ENCODE measurements around the gene PLD1.
"Not testable (repeated sequence)": the region's sequence is repeated elsewhere in the genome, so short reads cannot be mapped to it uniquely, and the experiment has no call there.

PLD1 gene, protein sequence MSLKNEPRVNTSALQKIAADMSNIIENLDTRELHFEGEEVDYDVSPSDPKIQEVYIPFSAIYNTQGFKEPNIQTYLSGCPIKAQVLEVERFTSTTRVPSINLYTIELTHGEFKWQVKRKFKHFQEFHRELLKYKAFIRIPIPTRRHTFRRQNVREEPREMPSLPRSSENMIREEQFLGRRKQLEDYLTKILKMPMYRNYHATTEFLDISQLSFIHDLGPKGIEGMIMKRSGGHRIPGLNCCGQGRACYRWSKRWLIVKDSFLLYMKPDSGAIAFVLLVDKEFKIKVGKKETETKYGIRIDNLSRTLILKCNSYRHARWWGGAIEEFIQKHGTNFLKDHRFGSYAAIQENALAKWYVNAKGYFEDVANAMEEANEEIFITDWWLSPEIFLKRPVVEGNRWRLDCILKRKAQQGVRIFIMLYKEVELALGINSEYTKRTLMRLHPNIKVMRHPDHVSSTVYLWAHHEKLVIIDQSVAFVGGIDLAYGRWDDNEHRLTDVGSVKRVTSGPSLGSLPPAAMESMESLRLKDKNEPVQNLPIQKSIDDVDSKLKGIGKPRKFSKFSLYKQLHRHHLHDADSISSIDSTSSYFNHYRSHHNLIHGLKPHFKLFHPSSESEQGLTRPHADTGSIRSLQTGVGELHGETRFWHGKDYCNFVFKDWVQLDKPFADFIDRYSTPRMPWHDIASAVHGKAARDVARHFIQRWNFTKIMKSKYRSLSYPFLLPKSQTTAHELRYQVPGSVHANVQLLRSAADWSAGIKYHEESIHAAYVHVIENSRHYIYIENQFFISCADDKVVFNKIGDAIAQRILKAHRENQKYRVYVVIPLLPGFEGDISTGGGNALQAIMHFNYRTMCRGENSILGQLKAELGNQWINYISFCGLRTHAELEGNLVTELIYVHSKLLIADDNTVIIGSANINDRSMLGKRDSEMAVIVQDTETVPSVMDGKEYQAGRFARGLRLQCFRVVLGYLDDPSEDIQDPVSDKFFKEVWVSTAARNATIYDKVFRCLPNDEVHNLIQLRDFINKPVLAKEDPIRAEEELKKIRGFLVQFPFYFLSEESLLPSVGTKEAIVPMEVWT

DNA sequence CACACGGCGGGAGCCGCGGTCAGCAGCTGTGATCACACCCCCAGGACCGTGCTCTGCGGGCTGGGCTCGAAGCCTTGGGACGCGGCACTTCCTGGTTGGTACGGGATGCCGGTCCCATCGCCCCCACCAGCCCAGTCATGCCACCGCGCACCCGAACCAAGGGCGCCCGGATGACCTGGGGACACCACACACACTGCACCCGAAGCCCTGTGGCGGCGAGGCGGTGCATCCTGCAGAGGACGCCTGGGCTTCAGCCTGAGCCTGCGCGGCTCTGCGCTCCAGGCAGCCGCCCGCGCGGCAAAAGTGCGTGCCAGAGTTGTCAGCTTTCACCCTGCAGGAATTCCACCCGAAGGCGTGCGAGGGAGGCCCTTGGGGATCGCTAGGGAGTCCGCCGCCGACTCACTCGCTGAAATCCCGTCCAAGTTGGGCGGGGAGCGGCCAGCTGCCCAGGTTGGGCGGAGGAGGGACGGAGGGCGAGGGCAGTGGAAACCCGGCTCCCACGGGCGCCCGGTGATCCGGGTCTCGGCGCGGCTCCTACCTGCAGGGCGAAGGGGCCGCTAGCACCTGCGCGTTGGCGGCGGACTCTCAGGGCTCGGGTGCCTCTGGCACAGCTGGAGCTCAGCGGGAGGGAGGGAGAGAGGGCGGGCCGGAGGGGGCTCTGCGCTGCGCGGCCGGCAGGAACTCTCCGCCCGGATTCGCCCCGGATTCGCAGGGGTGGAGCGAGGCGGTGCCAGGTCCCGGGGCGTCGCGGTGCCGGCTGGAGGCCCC, at the start of gene PLD1:
Gene PLD1, minus strand, starts transcription at position 623 of the 768 bp plus-strand sequence. CDS start 72,432 bp downstream, outside the sequence.
- peak; percentile 90 for DNase-seq (ENCODE audit: low read depth)

DNA sequence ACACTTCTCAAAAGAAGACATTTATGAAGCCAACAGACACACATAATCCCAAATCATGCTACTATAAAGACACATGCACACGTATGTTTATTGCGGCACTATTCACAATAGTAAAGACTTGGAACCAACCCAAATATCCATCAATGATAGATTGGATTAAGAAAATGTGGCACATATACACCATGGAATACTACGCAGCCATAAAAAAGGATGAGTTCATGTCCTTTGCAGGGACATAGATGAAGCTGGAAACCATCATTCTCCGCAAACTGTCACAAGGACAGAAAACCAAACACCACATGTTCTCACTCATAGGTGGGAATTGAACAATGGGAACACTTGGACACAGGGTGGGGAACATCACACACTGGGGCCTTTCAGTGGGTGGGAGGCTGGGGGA, 48.5 kb upstream of the PLD1 start:
- DNase-seq (ENCODE audit: low read depth): not testable (repeated sequence)

DNA sequence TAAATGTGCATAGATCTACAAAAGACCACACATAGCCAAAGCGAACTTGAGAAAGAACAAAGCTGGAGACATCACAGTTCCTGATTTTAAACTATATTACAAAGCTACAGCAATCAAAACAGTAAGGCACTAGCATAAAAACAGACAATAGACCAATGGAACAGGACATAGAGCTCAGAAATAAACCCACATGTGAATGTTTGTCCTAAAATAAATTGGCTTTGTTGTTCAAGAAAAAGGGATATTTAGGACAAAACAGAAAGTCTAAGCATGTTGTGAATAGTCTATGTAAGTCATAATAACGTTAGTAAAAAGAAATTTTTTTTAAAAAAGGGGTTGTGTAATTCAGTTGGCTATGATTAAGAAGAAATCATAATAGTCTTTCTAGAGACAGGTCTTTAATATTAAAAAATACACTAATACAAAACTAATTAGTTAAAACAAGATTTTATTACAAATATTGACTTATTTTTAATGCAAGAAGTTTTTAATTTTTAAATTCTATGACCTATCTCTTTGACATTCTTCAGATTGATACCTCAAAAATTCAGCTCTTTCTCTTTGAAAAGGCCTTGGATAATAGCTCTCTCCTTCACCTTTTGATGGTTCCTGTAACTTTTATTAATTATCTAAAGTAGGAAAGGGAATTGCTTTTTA, 44.5 kb upstream of the PLD1 start:
- DNase-seq (ENCODE audit: low read depth): no peak

DNA sequence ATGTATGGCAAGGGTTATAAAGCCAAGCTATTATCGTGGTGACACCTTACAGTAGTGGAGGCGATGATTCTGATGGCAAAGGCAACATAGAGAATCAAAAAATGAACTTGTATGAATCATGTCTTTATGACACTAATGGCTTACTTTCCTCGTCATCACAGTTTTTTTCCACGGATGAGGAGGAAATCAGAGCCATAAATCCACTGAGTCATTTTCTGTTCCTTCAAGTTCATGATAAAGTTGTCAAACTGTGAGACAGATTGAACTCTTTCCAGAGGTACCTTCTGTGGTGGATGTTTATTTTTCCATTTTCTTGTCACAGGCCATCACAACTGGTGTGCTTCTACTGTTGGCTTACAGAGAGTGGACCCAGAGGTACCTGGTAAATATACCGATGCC, 41.4 kb upstream of the PLD1 start:
- peak; percentile 82 for DNase-seq (ENCODE audit: low read depth)

DNA sequence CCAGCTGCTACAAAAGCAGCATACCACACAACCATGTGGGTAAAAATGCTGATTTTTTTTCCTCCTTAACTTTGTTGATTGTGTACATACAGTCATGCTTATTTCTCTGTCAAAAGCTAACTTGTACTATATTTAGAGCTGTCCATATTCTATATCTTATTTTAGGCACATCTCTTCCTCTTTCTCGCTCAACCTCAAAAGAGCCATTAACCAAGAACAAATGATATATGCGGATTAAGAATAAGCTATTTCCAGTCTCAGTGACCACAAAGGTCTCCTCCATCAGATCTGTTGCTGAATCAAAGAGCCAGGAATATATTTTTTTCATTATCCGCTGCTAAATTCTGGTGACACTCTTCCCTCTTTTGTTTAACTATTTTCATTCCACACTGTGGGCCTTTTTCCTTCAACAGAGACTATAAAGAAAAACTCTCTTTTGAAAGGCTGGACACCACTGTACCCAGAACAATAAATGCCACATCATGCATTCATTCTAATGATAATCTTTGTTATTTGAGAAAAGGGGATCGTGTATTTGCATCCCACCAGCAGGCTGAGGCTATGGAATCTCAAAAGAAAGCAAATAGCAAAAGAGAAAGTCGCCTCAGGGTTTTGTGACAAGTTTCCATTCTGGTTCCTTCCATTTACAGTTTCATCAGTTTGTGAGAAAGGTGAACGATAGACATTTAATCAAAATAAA, 40.8 kb upstream of the PLD1 start:
- DNase-seq (ENCODE audit: low read depth): no peak

DNA sequence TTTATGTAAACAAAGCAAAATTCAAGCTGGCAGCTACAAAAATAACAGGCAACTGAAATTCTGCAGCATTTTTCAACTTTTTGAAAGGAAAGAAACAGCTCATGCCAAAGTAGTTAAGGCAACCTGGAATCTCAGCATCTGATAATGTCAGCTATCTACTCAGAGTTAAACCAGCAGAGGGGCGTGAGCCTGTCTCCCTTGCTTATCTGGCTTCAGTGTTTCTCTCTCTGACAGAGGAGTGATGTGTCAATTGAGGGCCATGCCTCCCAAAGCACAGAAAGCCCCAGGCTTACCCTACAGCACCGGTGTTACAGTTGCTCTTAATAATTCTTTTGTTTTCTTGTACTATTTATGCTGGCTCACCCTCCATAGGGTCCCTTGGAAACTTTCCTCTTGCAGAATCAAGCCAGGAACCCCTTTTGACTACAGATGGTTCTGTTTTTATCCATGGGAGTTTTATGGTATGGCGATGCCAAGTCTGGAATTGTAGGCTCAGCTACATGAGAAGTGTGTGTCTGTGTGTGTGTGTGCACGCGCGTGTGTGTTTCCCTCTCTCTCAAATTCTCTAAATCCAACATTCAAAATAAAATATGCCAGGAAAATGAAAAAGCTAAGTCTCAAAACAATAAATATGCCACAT, 40.2 kb upstream of the PLD1 start:
- DNase-seq (ENCODE audit: low read depth): no peak

DNA sequence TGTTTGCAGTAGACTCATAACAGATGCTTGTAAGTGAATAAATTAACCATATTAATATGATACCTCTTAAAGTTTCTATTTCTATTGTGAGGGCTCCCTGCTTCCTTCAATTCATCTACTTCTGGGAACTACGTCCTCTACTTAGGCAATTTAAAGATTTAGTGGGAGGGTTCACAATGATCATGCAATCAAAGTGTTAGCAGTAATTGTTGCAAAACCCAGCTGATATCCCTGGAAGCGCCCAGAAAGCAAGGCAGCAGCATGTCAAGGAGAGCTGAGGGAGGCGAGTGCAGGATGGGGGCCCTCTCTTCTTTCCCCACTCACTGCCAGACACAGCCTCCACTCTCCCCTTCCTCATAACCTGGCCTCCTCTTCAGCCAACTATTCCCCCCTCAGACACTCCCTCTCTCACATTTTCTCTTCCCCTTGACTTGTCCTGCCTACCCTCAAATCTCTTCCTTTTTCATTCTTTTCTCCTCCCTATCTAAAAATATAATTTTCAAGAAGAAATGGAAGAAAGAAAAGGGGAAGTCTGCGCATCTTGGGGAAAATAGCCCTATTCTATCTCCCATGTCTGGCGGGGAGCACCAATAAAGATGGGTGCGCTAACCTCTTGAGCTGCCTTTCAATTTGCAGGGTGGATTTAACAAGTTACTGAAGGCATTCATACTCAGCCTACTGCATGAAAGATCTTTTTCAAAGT, 39.5 kb upstream of the PLD1 start:
- no peak for DNase-seq (ENCODE audit: low read depth)

DNA sequence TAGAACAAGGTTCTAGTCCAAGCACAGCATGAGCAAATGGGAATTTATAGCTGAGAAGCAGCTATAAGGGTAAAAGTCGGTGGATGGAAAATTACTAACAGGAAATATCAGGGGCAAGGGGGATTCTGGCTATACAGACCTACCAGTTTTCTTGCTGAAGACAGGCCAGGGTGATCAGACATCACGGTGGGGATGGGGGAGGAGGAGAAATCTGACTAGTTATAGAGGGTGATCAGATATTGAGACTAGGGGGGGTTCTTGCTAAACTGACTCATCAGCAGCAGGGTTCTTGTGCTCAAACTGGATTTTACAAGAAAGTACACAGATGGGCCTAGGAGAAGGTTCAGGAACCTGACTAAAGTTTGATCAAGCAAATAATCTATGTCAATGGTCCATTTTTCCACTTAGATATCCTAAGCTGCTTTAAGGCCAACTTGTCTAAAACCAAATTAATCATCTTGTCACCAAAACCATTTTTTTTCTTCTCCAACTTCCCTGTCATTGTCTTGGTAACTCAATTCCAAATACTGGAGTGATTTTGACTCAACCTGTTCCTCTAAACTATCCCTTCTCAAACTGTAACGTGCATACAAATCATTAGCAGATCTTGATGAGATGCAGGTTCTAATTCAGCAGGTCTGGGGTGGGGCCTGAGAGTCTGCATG, 37.4 kb upstream of the PLD1 start:
- no peak for DNase-seq (ENCODE audit: low read depth)

DNA sequence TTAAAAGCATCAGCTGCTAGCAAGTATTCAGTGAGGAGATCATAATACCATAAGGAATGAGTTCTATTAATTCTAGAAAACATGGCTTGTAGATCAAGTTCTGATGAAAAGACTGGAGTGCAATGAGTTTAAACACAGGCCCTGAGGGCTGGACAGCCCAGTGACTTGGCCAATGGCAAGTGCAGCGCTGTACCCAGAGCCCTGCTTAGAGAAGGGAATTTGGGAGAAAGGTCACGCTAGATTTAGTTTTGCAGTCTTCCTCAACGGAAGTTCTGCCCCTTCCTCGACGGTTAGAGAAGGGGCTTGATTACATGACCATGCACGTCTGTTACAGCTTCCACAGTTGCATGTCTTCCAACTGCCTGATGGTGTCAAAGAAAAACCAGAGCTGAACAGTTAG, 36.9 kb upstream of the PLD1 start:
- DNase-seq (ENCODE audit: low read depth): no peak

DNA sequence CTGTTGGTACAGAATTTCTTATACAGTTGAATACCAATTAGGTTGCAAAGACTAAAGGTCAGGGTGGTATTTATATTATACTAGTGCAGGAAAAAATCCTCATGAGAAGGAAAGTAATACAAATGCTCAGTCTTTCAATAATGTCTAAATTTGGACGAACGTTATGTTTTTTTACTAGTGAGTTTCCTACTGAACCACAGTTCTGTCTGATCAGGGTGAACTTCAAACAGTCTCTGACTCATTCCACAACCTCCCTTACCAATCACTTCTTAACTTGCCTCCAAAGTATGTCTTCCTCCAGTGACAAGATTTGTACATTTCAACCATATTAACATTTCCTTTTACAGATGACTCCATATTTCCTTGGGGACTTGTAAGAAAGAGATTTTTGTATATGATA, 36.3 kb upstream of the PLD1 start:
- DNase-seq (ENCODE audit: low read depth): peak; percentile 83

DNA sequence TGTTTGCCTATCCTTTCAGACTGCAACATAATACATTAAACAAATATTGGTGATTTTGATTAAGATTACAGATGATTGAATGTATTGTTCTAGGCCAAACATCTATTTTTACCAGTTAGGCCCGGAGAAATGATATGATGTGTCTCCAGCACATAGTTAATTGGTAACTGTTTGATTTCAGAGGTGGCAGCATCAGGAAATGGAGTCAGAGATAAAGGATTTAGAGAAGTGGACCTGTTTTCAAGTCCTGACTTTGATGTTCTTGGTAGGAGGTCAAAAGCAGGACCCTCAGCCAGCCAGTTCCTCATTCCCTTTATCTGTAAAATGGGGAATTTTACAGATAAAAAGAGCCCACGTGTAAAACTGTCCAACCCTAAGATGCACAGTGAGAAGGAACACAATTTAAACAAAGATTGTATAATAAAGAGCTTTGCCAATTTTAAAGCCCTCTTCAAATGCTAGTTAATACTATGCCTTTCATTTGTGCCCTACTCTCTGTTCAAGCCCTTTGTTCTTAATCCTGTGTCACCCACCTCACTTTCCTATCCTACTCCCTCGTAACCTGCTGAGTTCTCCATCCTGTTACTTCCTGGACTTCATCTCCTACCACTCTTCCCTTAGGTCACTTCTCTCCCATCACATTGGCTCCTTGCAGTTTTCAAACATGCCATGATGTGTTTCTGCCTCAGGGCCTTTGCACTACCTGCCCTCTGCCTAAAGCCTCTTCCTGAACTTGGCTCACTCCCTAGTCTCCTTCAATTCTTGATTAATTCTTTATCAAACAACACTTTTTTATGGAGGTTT, 35.4 kb upstream of the PLD1 start:
- no peak for DNase-seq (ENCODE audit: low read depth)

DNA sequence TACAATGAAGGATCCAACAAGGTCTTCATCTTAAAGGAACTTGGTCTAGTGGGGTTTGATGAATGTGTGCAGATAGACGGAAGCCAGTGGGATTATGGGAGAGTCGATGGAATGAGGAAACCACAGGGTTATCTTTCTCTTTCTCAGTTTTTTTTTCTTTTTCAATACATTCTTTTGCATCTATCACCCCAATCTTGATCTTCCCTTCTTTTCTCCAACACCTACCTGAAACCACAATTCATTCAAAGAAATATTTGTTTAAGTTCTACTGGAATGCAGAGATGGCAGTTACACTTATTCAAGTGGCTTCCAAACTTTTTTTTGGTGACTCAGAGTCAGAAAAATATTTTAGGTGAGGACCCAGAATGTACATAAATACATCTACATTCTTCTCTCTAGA, 34.6 kb upstream of the PLD1 start:
- no peak for DNase-seq (ENCODE audit: low read depth)

DNA sequence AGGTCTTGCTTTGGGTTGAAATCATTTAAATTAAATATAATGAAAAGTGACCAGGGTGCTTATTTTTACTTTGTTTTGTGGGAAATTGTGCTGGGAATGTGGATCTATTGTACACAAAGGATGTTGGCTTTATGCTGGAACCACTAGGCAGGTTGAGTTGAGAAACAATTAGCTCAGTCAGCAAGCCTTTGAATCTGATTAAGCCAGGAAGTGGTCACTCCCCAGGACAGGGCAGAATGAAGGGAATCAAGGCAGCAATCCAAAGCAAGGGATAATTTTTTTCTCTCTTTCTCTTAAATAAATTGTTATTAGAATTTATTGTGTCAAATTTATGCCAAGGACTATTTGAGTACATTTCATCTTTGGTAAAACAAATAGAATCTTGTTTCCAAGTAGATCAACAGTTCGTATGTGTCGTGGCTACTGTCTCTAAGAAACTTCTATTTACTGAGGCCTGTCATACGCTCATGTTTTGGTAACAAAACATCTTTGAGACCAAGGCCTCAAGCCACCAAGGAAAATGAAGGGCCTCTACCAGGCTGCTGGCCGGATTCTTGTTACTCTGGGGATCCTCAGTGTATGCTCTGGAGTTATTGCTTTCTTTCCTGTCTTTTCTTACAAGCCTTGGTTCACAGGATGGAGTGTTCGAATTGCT, 32.7 kb upstream of the PLD1 start, which contains the start of gene TMEM212:
Gene TMEM212, plus strand, starts transcription at position 486 of the 655 bp plus-strand sequence. Its CDS starts 35 bp downstream, at position 521.
- peak; percentile 82 for DNase-seq (ENCODE audit: low read depth)

DNA sequence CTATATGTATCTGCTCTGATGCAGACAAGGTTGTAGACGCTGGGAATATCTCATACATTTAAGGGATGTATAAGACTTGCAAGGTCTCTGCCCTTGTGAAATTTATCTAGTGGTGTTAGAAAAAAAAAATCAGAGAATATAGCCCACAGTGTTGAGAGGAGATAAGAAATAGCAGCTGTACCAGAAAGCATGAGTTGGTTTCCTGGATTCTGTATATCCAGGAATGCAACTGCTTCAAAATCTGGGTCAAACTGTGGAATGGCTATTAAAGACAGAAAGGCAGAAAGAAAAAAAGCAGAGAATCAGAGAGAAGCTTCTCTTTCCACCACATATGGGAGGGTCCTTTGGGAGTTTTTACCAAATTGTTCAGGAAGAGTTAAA, 31.3 kb upstream of the PLD1 start:
- DNase-seq (ENCODE audit: low read depth): peak; percentile 83

DNA sequence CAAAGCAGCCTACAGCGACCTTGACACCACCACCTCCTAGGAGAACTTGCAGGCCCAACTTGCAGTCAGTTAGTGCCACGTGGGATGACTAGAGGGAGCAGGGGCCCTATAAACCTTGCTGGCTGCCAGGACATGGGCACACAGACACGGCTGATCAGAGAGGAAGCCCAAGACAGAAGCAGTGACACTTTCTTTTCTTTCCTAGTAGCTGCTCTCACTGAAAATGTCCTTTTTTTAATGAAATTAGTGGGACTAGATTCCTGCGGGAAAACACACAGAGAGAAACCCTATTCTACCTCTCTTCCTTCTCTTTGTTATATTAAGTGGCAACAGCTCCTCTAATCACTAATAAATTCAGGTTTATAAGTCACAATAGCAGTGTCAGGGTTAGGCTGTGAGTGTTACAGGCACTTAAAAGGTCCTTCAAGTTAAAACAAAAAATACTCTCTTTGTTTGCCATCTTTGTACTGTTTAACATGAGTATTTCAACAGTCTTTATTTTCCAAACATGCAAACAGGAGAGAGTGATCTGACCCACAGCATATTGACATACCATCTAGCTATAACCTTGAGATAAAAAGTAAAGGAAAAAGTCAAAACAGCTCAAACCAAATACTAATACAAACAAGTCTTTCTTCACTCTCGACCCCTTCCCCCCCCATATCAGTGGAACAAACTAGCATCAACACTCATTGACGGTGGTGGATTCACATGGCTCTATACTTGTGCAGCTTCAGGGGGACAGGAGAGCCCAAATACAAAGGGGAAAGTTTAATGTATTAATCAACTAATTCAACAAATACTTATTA, 30.7 kb upstream of the PLD1 start:
- DNase-seq (ENCODE audit: low read depth): no peak

DNA sequence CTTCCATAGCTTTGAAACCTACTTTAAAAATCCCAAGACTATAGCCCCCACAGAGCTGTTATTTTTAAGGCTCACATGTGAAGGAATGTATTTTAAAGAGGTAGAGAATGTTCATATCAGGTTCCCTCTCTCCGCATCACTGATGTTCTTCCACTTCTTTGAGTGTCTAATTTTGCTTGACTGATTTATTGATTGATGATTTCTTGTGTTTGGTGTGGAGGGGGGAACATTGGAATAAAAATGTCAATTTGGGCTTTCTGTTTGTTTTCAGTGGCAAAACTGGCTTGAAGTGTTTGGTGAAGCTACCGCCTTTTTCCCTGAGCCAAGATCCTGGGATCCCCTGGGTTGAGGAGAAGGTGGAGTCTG, 30.1 kb upstream of the PLD1 start:
- no peak for DNase-seq (ENCODE audit: low read depth)

DNA sequence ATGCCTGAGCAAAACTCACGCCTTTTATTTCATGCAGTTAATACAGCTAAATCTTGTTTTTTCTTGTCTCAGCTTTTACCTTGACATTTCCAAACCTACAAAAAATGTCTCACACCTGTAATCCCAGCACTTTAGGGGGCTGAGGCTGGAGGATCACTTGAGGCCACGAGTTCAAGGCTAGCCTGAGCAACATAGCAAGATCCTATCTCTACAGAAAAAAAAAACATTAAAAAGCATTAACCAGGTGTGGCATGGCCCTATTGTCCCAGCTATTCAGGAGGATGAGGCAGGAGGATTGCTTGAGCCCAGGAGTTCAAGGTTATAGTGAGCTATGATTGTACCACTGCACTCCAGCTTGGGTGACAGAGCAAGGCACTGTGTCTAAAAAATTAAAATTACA, 29.0 kb upstream of the PLD1 start:
- DNase-seq (ENCODE audit: low read depth): no peak

Measured in iris pigment epithelial cell (primary cell).